ENCODE measurements around the gene CXXC5.
A peak's percentile ranks its signal among the peaks of the same experiment; 100 is the strongest.
"Not testable (repeated sequence)": the region's sequence is repeated elsewhere in the genome, so short reads cannot be mapped to it uniquely, and the experiment has no call there.

Gene CXXC5

GRCh38 chr5:139648205-139649081, at the start of gene CXXC5:
CXXC5 (plus strand) TSS chr5:139648349; CDS start chr5:139680524, 32,175 bp downstream.
- peak; percentile 45 for DNase-seq

GRCh38 chr5:139598601-139598965, 49.6 kb upstream of the CXXC5 start:
- not testable (repeated sequence) for DNase-seq

- no peak for DNase-seq
Measured at GRCh38 chr5:139600336-139600949, 47.7 kb upstream of the CXXC5 start.

GRCh38 chr5:139601429-139601828, 46.7 kb upstream of the CXXC5 start:
- no peak for DNase-seq

GRCh38 chr5:139601948-139602347, 46.2 kb upstream of the CXXC5 start:
- not testable (repeated sequence) for DNase-seq

- no peak for DNase-seq
Measured at GRCh38 chr5:139605887-139606286, 42.3 kb upstream of the CXXC5 start.

GRCh38 chr5:139611703-139612584, 36.2 kb upstream of the CXXC5 start:
- no peak for DNase-seq

GRCh38 chr5:139619861-139620260, 28.3 kb upstream of the CXXC5 start:
- no peak for DNase-seq

GRCh38 chr5:139625398-139625797, 22.8 kb upstream of the CXXC5 start:
- DNase-seq = not testable (repeated sequence)

GRCh38 chr5:139630855-139631254, 17.3 kb upstream of the CXXC5 start:
- no peak for DNase-seq

GRCh38 chr5:139631520-139632165, 16.5 kb upstream of the CXXC5 start:
- no peak for DNase-seq

GRCh38 chr5:139633295-139634027, 14.7 kb upstream of the CXXC5 start:
- DNase-seq = peak; percentile 65

- DNase-seq = no peak
Measured at GRCh38 chr5:139634028-139634325, 14.2 kb upstream of the CXXC5 start.

GRCh38 chr5:139634541-139634940, 13.6 kb upstream of the CXXC5 start:
- no peak for DNase-seq

- DNase-seq = no peak
Measured at GRCh38 chr5:139635191-139635590, 13.0 kb upstream of the CXXC5 start.

GRCh38 chr5:139635606-139636206, 12.4 kb upstream of the CXXC5 start:
- DNase-seq = no peak

GRCh38 chr5:139636207-139636792, 11.8 kb upstream of the CXXC5 start:
- peak; percentile 48 for DNase-seq

- no peak for DNase-seq
Measured at GRCh38 chr5:139636975-139637408, 11.2 kb upstream of the CXXC5 start.

- DNase-seq = peak; percentile 41
Measured at GRCh38 chr5:139637438-139638089, 10.6 kb upstream of the CXXC5 start.

- no peak for DNase-seq
Measured at GRCh38 chr5:139638090-139638735, 9.9 kb upstream of the CXXC5 start.

Data from activated CD4-positive, alpha-beta T cell treated with anti-CD3 and anti-CD28 coated beads, Interleukin-2, amount 50 U/mL, for 1 hour (primary cell).